Skeletal muscle satellite cell (primary cell): ENCODE results near the gene KRTAP5-2.

Experiments used
- H3K27me3 ChIP-seq: 2 replicates; pipeline ENCODE4 v1.7.0; 2013; ENCODE audit warnings: low read length; ENCODE audit not compliant: control insufficient read depth, insufficient read depth
- H3K36me3 ChIP-seq: 2 replicates; pipeline ENCODE4 v1.7.0; 2013; ENCODE audit warnings: mild to moderate bottlenecking, control low read depth, low read length; ENCODE audit not compliant: insufficient read depth
- H3K4me1 ChIP-seq: 2 replicates; pipeline ENCODE4 v1.7.0; 2013; ENCODE audit warnings: low read length; ENCODE audit not compliant: control insufficient read depth, insufficient read depth
- H3K4me2 ChIP-seq: 2 replicates; pipeline ENCODE4 v1.7.0; 2013; ENCODE audit warnings: mild to moderate bottlenecking, low read length
- H3K4me3 ChIP-seq: 2 replicates; pipeline ENCODE4 v1.7.0; 2013; ENCODE audit warnings: low read length
- H3K9ac ChIP-seq: 2 replicates; pipeline ENCODE4 v1.7.0; 2013; ENCODE audit warnings: mild to moderate bottlenecking, low read depth, low read length, moderate library complexity
- H3K9me3 ChIP-seq: replicated peaks from 2 replicates; pipeline ENCODE4 v1.7.0; 2013; ENCODE audit warnings: mild to moderate bottlenecking, control low read depth, low read length

The KRTAP5-2 gene

DNA sequence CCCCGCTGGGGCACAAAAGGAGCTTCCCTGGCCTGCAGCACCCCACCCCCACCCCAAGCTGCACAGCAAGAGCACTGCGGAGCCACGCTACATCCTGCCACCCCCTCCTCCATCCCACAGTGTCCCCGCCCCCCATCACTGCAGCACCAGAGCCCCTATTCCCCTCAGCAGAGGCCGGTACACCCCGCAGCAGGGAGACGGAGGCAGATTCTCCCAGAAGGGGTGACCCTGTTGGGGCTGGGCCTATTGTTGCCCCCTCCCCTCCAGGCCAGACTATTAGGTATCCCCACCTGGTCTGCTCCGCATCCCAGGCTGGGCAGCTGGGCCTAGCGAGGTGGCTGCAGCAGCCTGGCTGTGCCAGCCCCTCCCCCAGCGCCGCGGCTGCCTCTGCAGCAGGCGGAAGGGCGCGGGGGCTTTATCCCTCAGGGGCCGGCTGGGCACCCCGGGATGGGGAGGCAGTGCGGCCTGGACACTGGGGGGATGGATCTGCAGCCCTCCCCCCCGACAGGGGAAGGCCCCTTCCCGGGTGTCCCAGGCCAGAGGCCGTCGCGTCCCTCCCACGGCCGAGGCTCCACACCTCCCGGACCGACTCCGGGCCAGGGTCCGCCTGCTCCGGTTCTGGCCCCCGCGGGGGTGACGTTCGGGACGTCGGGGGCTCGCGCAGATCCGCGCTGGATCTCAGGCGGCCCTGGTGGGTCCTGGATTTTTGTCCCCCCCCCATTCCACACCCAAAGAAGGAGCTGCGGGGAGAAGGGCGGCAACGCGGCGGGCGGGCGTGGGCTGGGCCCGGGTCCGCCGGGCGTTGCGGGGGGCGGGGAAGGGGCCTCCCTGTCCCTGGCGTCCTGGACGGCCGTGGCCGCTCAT lies 27.0 kb downstream of the KRTAP5-2 start:
- no peak overlapping the region for H3K4me2 ChIP-seq
- no peak overlapping the region for H3K4me3 ChIP-seq
- no peaks in the 10 kb centered on the region for H3K36me3 ChIP-seq
- no peaks in the 10 kb centered on the region for H3K9me3 ChIP-seq
- H3K9ac ChIP-seq: no peak overlapping the region
- H3K4me1 ChIP-seq: no peaks in the 10 kb centered on the region
- peaks cover 27% of the 10 kb centered on the region for H3K27me3 ChIP-seq

DNA sequence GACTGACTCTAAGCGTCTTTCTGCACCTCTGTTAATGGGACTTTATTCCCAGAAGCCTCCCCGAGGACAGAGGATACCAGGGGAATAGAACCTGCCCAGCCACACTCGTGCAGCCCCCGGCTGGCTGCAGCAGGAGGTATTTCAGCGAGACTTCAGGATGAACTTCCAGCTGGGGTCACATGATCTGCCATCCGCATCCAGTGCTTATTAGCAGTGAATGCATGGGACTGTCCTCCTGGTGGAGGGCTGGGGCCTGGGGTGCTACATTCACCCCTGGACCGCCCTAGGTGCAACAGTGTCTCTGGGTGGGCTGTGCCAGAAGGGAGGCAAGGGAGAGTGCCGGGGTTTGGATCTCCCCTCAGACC lies 27.6 kb downstream of the KRTAP5-2 start:
- H3K9me3 ChIP-seq: no peaks in the 10 kb centered on the region
- no peak overlapping the region for H3K4me3 ChIP-seq
- H3K36me3 ChIP-seq: no peaks in the 10 kb centered on the region
- no peaks in the 10 kb centered on the region for H3K4me1 ChIP-seq
- no peak overlapping the region for H3K9ac ChIP-seq
- no peak overlapping the region for H3K4me2 ChIP-seq
- H3K27me3 ChIP-seq: peaks cover 33% of the 10 kb centered on the region

- Histone ChIP-seq H3K4me2 (no peak overlapping the region), H3K9ac (no peak overlapping the region), H3K9me3 (no peaks in the 10 kb centered on the region), H3K4me3 (no peak overlapping the region), H3K36me3 (no peaks in the 10 kb centered on the region), H3K27me3 (peaks cover 35% of the 10 kb centered on the region), H3K4me1 (no peaks in the 10 kb centered on the region)
Measured at GRCh38 chr11:1570001-1570453, 28.1 kb downstream of the KRTAP5-2 start.

GRCh38 chr11:1569251-1569780 lies 28.8 kb downstream of the KRTAP5-2 start:
- Histone ChIP-seq H3K4me3 (no peak overlapping the region), H3K9ac (no peak overlapping the region), H3K4me2 (no peak overlapping the region), H3K4me1 (peaks cover 4% of the 10 kb centered on the region), H3K27me3 (peaks cover 32% of the 10 kb centered on the region), H3K9me3 (no peaks in the 10 kb centered on the region), H3K36me3 (no peaks in the 10 kb centered on the region)

GRCh38 chr11:1568441-1568911 lies 29.6 kb downstream of the KRTAP5-2 start:
- H3K36me3 ChIP-seq: no peaks in the 10 kb centered on the region
- no peak overlapping the region for H3K9ac ChIP-seq
- peaks cover 27% of the 10 kb centered on the region for H3K27me3 ChIP-seq
- H3K4me2 ChIP-seq: no peak overlapping the region
- peaks cover 7% of the 10 kb centered on the region for H3K4me1 ChIP-seq
- H3K4me3 ChIP-seq: no peak overlapping the region
- H3K9me3 ChIP-seq: no peaks in the 10 kb centered on the region

- peaks cover 22% of the 10 kb centered on the region for H3K27me3 ChIP-seq
- no peak overlapping the region for H3K4me2 ChIP-seq
- H3K9me3 ChIP-seq: no peaks in the 10 kb centered on the region
- H3K4me1 ChIP-seq: peaks cover 7% of the 10 kb centered on the region
- no peak overlapping the region for H3K9ac ChIP-seq
- no peaks in the 10 kb centered on the region for H3K36me3 ChIP-seq
- H3K4me3 ChIP-seq: no peak overlapping the region
Measured at GRCh38 chr11:1567721-1568100, 30.4 kb downstream of the KRTAP5-2 start.

GRCh38 chr11:1567052-1567720 lies 30.9 kb downstream of the KRTAP5-2 start:
- Histone ChIP-seq H3K4me3 (no peak overlapping the region), H3K9me3 (no peaks in the 10 kb centered on the region), H3K9ac (no peak overlapping the region), H3K4me2 (no peak overlapping the region), H3K4me1 (peaks cover 7% of the 10 kb centered on the region), H3K36me3 (no peaks in the 10 kb centered on the region), H3K27me3 (peaks cover 22% of the 10 kb centered on the region)

- peaks cover 22% of the 10 kb centered on the region for H3K27me3 ChIP-seq
- no peaks in the 10 kb centered on the region for H3K36me3 ChIP-seq
- H3K4me3 ChIP-seq: no peak overlapping the region
- H3K4me1 ChIP-seq: peaks cover 7% of the 10 kb centered on the region
- H3K9me3 ChIP-seq: no peaks in the 10 kb centered on the region
- no peak overlapping the region for H3K4me2 ChIP-seq
- no peak overlapping the region for H3K9ac ChIP-seq
Measured at GRCh38 chr11:1566381-1567051, 31.6 kb downstream of the KRTAP5-2 start.

- H3K4me1 ChIP-seq: peaks cover 7% of the 10 kb centered on the region
Measured at GRCh38 chr11:1565904-1566247, 32.2 kb downstream of the KRTAP5-2 start.

DNA sequence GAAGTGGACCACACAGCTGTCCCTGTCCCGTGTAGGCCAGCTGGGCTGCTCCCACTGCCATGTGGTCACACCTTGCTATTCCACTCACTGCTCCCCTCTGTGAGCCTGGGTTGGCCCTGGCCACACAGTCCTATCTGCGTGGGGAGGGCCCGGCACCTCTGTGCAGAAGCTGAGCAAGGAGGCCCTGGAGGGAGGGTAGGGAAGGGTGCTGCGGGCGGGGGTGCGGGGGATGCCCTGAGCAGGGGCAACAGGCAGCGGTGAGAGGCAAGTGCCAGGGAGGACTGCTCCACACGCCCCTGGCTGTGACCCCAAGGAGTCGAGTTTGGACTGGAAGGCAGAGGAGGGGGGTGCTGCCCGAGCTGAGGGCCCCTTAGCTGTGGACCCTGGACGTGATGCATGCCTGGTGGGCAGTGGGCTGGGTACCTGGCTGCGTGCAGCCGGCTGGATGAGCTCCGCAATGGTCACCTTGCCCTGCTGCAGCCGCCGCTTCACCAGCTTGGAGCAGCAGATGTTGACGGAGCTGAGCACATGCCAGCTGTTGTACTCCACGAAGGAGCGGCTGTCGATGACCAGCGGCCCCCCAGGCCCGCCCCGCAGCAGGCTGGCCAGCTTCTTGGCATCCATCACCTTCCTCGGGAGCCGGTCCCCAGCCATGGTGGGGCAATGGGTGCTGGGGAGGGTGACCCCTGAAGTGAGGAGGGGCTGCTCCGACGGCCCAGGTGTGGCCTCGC lies 32.8 kb downstream of the KRTAP5-2 start:
- Histone ChIP-seq H3K4me3 (no peak overlapping the region), H3K9ac (no peak overlapping the region)

More at GRCh38 chr11:1565904-1566247, 32.2 kb downstream of the KRTAP5-2 start:
- H3K27me3 ChIP-seq: peaks cover 17% of the 10 kb centered on the region
- H3K9ac ChIP-seq: no peak overlapping the region
- H3K9me3 ChIP-seq: no peaks in the 10 kb centered on the region
- H3K4me2 ChIP-seq: no peak overlapping the region
- H3K36me3 ChIP-seq: no peaks in the 10 kb centered on the region
- H3K4me3 ChIP-seq: no peak overlapping the region

More for the DNA sequence above, 32.8 kb downstream of the KRTAP5-2 start:
- H3K27me3 ChIP-seq: peaks cover 16% of the 10 kb centered on the region
- no peaks in the 10 kb centered on the region for H3K9me3 ChIP-seq
- H3K4me1 ChIP-seq: peaks cover 7% of the 10 kb centered on the region
- H3K4me2 ChIP-seq: no peak overlapping the region
- no peaks in the 10 kb centered on the region for H3K36me3 ChIP-seq
